ENCODE data around the gene RBM23. TPM values are rescaled to one million over a fixed set of nuclear protein-coding genes. Genes with fewer than 3 reads are reported as not detected.

The RBM23 gene
- total RNA-seq: 61.0 and 68.9 TPM in 2 replicates
- polyA plus RNA-seq: 67.7 and 73.3 TPM in 2 replicates
- polyA plus RNA-seq (2011; cell fraction: cytosol; rRNA removed): 61.4 and 66.0 TPM in 2 replicates
- polyA plus RNA-seq (2011; cell fraction: nucleus; rRNA removed): 95.9 and 110 TPM in 2 replicates
- polyA plus RNA-seq (2012): 34.1 and 39.0 TPM in 2 replicates
- polyA minus RNA-seq: 89.3 and 101 TPM in 2 replicates
- 28.7 TPM for polyA minus RNA-seq (2011; cell fraction: cytosol; rRNA and poly(A)+ RNA removed)
- 57.6 and 59.9 TPM in 2 replicates for polyA minus RNA-seq (2011; cell fraction: nucleus; rRNA and poly(A)+ RNA removed)
- percentile 75 among the genes with signal in this experiment for Bru-seq, nascent RNA
- BruChase-seq, experiment 1, labeled RNA remaining after a 6-hour chase: percentile 85 among the genes with signal in this experiment
- percentile 81 among the genes with signal in this experiment for BruChase-seq, experiment 2, labeled RNA remaining after a 2-hour chase
- long read RNA-seq, full-length matches to known transcripts: 106 of 160 reads
- long read RNA-seq, partial matches to known transcripts: 9 of 160 reads
- long read RNA-seq, other reads (novel, unspliced or antisense): 45 of 160 reads

GRCh38 chr14:22918804-22919600 lies at the start of gene RBM23:
Gene RBM23 (minus strand): TSS chr14:22919149.
- Histone ChIP-seq H3K27ac (ENCODE audit: insufficient read depth, low read depth, low read length) (peak within 1 kb of the TSS; percentile 96), H3K4me3 (replicated peaks in 1 of 3; ENCODE audit: insufficient read depth in 1 of 3, low read depth in 1 of 3, low read length in 3 of 3) (peak within 1 kb of the TSS; percentile 70 to 90 (median 84)), H3K27me3 (ENCODE audit: control insufficient read depth in 2 of 2, insufficient read depth in 2 of 2, low read length in 2 of 2) (no peaks in the 10 kb centered on the region), H3K9ac (replicated peaks; ENCODE audit: extremely low read depth, insufficient read depth, low read length) (peak within 1 kb of the TSS; percentile 94), H2AFZ (ENCODE audit: low read depth, low read length) (peak within 1 kb of the TSS; percentile 63), H3K79me2 (ENCODE audit: control insufficient read depth, insufficient read depth, low read length) (peaks cover 27% of the 10 kb centered on the region), H3K9me3 (replicated peaks; ENCODE audit: control insufficient read depth, insufficient read depth, low read length) (no peaks in the 10 kb centered on the region), H3K4me1 (ENCODE audit: control insufficient read depth, extremely low read depth, insufficient read depth, low read length) (peaks cover 12% of the 10 kb centered on the region), H3K9me1 (replicated peaks; ENCODE audit: control insufficient read depth, extremely low read depth, insufficient read depth, low read length) (no peaks in the 10 kb centered on the region), H3K36me3 (ENCODE audit: control insufficient read depth in 2 of 2, extremely low read depth in 1 of 2, insufficient read depth in 2 of 2, low read length in 2 of 2) (peaks cover 0 to 18% of the 10 kb centered on the region in 2 experiments), H3K4me2 (ENCODE audit: insufficient read depth, low read length) (peak within 1 kb of the TSS; percentile 87), H4K20me1 (replicated peaks; ENCODE audit: control insufficient read depth, extremely low read depth, insufficient read depth, low read length) (no peaks in the 10 kb centered on the region)
- no TSS peak for BruUV-seq (replicated peaks)
- FAIRE-seq (peak; percentile 100), DNase-seq (ENCODE audit: low read depth, low spot score) (peak; percentile 100)
- TF ChIP-seq CTCF (IDR thresholded peaks at IDR 0.05; ENCODE audit: extremely low read depth in 1 of 2, insufficient read depth in 1 of 2, low read depth in 1 of 2, low read length in 2 of 2): no peak
- TF ChIP-seq POLR2AphosphoS5 (IDR thresholded peaks at IDR 0.05; ENCODE audit: insufficient read depth, low read depth, low read length): peak; percentile 81
- peak; percentile 48 for TF ChIP-seq JUN (IDR thresholded peaks at IDR 0.05; ENCODE audit: borderline replicate concordance, insufficient read depth, insufficient read length, low read depth)
- TF ChIP-seq EZH2 (IDR thresholded peaks at IDR 0.05; ENCODE audit: borderline replicate concordance, low read depth, low read length, severe bottlenecking): no peak
- no peak for TF ChIP-seq MYC (IDR thresholded peaks at IDR 0.05; ENCODE audit: low read depth, low read length)
- TF ChIP-seq POLR2A (IDR thresholded peaks at IDR 0.05; ENCODE audit: low read depth, low read length): peak; percentile 67
- TF ChIP-seq FOS (IDR thresholded peaks at IDR 0.05; ENCODE audit: borderline replicate concordance, insufficient read depth, low read length): no peak
- TF ChIP-seq MAX (IDR thresholded peaks at IDR 0.05; ENCODE audit: insufficient read depth, insufficient read length): no peak
- no peak for TF ChIP-seq GATA2 (IDR thresholded peaks at IDR 0.05; ENCODE audit: insufficient read depth, insufficient read length, low read depth, low read length)
- ChIA-PET POLR2A (interaction anchor here (1.2 to 3.0 kb wide), 3 partner anchors 11 to 176 kb away, joined by 3 to 12 read pairs (median 4); partner anchors contain the start of genes ACIN1, C14orf119 and PRMT5), CTCF (interaction anchor here (0.6 to 3.3 kb wide), 7 partner anchors 11 to 1899 kb away, joined by 3 to 21 read pairs (median 4); partner anchors contain the start of gene PRMT5)
- intact Hi-C loops (cut with micrococcal nuclease): loop anchor here (1.0 to 5.0 kb wide), 3 partner anchors 10 to 362 kb away; partner anchors contain the start of gene PRMT5
- dilution Hi-C loops (cut with MboI; ENCODE audit: extremely low pct_ligation_motif_present, low sequenced_read_pairs): no loop called here

All from endothelial cell of umbilical vein (primary cell).